ENCODE measurements around the gene POLR2F. TPM values are rescaled to one million over a fixed set of nuclear protein-coding genes. Genes with fewer than 3 reads are reported as not detected.
"Not testable (repeated sequence)": the region's sequence is repeated elsewhere in the genome, so short reads cannot be mapped to it uniquely, and the experiment has no call there.

The POLR2F gene
- total RNA-seq, 1 donor from 2014 or later, result 75.5 TPM

DNA sequence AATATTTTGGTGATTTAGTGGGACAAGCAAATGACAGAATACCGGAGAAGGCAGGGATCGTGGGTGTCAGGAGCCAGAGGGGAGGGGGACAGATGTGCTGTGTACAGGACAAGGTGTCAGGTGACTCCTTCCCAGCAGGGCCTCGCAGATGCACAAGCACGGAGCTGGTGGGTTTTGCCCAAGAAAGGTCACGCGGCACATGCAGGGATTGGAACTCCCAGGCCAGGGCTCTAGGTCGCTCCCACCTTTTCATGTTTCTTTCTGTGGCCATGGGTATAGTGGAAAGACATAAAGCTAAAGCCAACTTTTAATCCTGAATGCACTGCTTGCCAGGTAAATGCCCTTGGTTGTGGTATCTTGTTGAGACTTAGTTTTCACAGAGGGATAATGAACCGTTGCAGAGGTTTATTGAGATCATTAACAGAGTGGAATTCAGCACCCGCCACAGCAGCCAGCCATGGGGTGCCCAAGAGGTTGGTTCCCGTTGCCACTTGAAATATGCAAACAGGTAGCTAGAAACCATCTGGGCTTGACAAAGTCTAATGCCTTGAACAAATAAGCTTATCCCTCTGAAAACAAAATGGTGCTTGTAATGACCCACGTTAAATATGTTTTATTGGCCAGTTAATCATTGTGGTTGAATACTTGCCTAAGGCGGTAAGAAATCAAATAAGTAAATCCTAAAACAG lies 10.2 kb upstream of the POLR2F start:
- H3K9ac ChIP-seq, result no peak overlapping the region
- no peaks in the 10 kb centered on the region for H3K36me3 ChIP-seq
- no peak for DNase-seq (ENCODE audit: low spot score)
- no peaks in the 10 kb centered on the region for H3K4me1 ChIP-seq
- no peak overlapping the region for H2AFZ ChIP-seq (replicated peaks)
- H3K27me3 ChIP-seq, result no peaks in the 10 kb centered on the region
- TF ChIP-seq, protein P1, sequence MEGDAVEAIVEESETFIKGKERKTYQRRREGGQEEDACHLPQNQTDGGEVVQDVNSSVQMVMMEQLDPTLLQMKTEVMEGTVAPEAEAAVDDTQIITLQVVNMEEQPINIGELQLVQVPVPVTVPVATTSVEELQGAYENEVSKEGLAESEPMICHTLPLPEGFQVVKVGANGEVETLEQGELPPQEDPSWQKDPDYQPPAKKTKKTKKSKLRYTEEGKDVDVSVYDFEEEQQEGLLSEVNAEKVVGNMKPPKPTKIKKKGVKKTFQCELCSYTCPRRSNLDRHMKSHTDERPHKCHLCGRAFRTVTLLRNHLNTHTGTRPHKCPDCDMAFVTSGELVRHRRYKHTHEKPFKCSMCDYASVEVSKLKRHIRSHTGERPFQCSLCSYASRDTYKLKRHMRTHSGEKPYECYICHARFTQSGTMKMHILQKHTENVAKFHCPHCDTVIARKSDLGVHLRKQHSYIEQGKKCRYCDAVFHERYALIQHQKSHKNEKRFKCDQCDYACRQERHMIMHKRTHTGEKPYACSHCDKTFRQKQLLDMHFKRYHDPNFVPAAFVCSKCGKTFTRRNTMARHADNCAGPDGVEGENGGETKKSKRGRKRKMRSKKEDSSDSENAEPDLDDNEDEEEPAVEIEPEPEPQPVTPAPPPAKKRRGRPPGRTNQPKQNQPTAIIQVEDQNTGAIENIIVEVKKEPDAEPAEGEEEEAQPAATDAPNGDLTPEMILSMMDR (IDR thresholded peaks at IDR 0.05), result no peak
- TF ChIP-seq EZH2 (IDR thresholded peaks at IDR 0.05) (no peak), EZH2phosphoT487 (IDR thresholded peaks at IDR 0.05) (no peak)
- Mint-ChIP-seq H3K27ac (no peak overlapping the region), H3K4me1 (no peaks in the 10 kb centered on the region), H3K9me3 (no peaks in the 10 kb centered on the region), H3K4me3 (no peak overlapping the region), H3K36me3 (no peaks in the 10 kb centered on the region), H3K27me3 (ENCODE audit: insufficient read depth, low read depth) (peaks cover 9% of the 10 kb centered on the region)
- H3F3A ChIP-seq (ENCODE audit: low read depth), result no peaks in the 10 kb centered on the region
- H3K27ac ChIP-seq, result no peak overlapping the region
- no peak overlapping the region for H3K4me3 ChIP-seq
- H3K9me3 ChIP-seq (ENCODE audit: low read depth), result no peaks in the 10 kb centered on the region
- H4K20me1 ChIP-seq (ENCODE audit: low read depth), result no peaks in the 10 kb centered on the region
- no peak overlapping the region for H3K4me2 ChIP-seq
- H3K79me2 ChIP-seq (ENCODE audit: low read depth), result no peaks in the 10 kb centered on the region

DNA sequence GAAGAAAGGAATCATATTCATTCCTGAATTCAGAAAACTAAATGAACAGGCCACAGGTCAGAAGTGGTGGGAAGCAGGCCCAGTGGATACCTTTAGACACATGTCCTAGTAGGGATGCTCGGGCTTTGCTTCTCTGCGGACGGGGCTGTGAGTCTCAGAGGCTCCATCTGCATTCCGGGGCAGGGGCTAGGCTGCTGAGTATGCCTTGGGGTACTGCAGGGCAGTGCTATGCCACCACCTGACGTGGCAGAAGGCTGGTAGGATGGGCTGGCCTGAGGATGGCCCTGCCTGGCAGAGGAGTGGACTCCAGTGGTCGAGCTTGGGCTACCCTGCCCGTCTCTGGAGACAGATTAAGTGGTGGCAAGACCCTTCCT lies 9.7 kb upstream of the POLR2F start:
- H3K27me3 ChIP-seq, result no peaks in the 10 kb centered on the region
- H4K20me1 ChIP-seq (ENCODE audit: low read depth), result no peaks in the 10 kb centered on the region
- no peaks in the 10 kb centered on the region for H3K4me1 Mint-ChIP-seq
- no peak for DNase-seq (ENCODE audit: low spot score)
- H3K4me3 Mint-ChIP-seq, result no peak overlapping the region
- H3K4me1 ChIP-seq, result no peaks in the 10 kb centered on the region
- no peak overlapping the region for H3K4me3 ChIP-seq
- no peaks in the 10 kb centered on the region for H3K9me3 Mint-ChIP-seq
- H3K9ac ChIP-seq, result no peak overlapping the region
- no peaks in the 10 kb centered on the region for H3K36me3 Mint-ChIP-seq
- H3K4me2 ChIP-seq, result no peak overlapping the region
- peaks cover 9% of the 10 kb centered on the region for H3K27me3 Mint-ChIP-seq (ENCODE audit: insufficient read depth, low read depth)
- H3K9me3 ChIP-seq (ENCODE audit: low read depth), result no peaks in the 10 kb centered on the region
- no peak for TF ChIP-seq EZH2 (IDR thresholded peaks at IDR 0.05)
- TF ChIP-seq, protein P1 (IDR thresholded peaks at IDR 0.05), result no peak
- no peak for TF ChIP-seq EZH2phosphoT487 (IDR thresholded peaks at IDR 0.05)
- H3K79me2 ChIP-seq (ENCODE audit: low read depth), result no peaks in the 10 kb centered on the region
- no peak overlapping the region for H3K27ac ChIP-seq
- no peak overlapping the region for H2AFZ ChIP-seq (replicated peaks)
- no peaks in the 10 kb centered on the region for H3F3A ChIP-seq (ENCODE audit: low read depth)
- H3K27ac Mint-ChIP-seq, result no peak overlapping the region
- no peaks in the 10 kb centered on the region for H3K36me3 ChIP-seq

- not testable (repeated sequence) for H3F3A ChIP-seq (ENCODE audit: low read depth); H3K4me3 Mint-ChIP-seq; H3K9ac ChIP-seq; H3K36me3 Mint-ChIP-seq; H2AFZ ChIP-seq (replicated peaks); H3K36me3 ChIP-seq; H3K4me2 ChIP-seq; H3K27me3 Mint-ChIP-seq (ENCODE audit: insufficient read depth, low read depth); H3K9me3 ChIP-seq (ENCODE audit: low read depth); H3K27me3 ChIP-seq; H3K4me1 ChIP-seq; H3K27ac Mint-ChIP-seq; DNase-seq (ENCODE audit: low spot score); H3K4me1 Mint-ChIP-seq; H4K20me1 ChIP-seq (ENCODE audit: low read depth); H3K4me3 ChIP-seq; H3K9me3 Mint-ChIP-seq; H3K27ac ChIP-seq; H3K79me2 ChIP-seq (ENCODE audit: low read depth)
Observed at GRCh38 chr22:37944423-37944822, 9.1 kb upstream of the POLR2F start.

DNA sequence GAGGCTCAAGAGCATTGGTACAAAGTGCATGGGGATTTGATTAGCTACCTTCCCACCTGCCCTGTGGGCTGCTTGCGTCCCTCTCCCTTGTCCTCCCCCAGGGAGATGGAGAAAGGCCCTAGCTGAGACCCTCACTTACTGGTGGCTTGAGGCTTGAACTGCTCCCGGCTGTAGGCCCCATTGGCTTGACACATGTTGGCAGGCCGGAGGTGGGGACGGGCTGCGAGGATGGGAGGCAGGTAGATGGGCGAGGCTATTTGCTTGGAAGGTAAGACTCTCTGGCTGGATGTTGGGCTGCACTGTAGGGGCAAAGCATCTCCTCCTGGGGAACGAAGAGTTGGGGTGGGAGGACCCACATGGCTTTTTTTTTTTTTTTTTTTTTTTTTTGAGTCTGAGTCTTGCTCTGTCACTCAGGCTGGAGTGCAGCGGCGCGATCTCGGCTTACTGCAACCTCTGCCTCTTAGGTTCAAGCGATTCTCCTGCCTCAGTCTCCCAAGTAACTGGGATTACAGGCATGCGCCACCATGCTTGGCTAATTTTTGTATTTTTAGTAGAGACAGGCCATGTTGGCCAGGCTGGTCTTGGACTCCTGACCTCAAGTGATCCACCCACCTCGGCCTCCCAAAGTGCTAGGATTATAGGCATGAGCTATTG lies 6.2 kb upstream of the POLR2F start:
- not testable (repeated sequence) for H4K20me1 ChIP-seq (ENCODE audit: low read depth); H3K27me3 ChIP-seq; H3K9me3 ChIP-seq (ENCODE audit: low read depth); H3K9me3 Mint-ChIP-seq; H3K9ac ChIP-seq; H2AFZ ChIP-seq (replicated peaks); H3K4me2 ChIP-seq; H3K4me1 ChIP-seq; H3K4me3 Mint-ChIP-seq; H3K36me3 ChIP-seq; H3K4me1 Mint-ChIP-seq; H3K27ac Mint-ChIP-seq; H3K27me3 Mint-ChIP-seq (ENCODE audit: insufficient read depth, low read depth); H3K36me3 Mint-ChIP-seq; DNase-seq (ENCODE audit: low spot score); H3K79me2 ChIP-seq (ENCODE audit: low read depth); H3K27ac ChIP-seq; H3K4me3 ChIP-seq
- H3F3A ChIP-seq (ENCODE audit: low read depth), result peaks cover 12% of the 10 kb centered on the region

Data from neural progenitor cell (in vitro differentiated cells).